ENCODE measurements around the gene ATM.
"Not testable (repeated sequence)": the region's sequence is repeated elsewhere in the genome, so short reads cannot be mapped to it uniquely, and the experiment has no call there.

Gene ATM

GRCh38 chr11:108223348-108224149, 682 bp downstream of the ATM start:
- no peak for DNase-seq

GRCh38 chr11:108224366-108224765, 1.5 kb downstream of the ATM start:
- DNase-seq, result no peak

- no peak for DNase-seq
Measured at GRCh38 chr11:108224911-108225786, 2.3 kb downstream of the ATM start.

- DNase-seq, result no peak
Measured at GRCh38 chr11:108226036-108226435, 3.2 kb downstream of the ATM start.

GRCh38 chr11:108228251-108228650, 5.4 kb downstream of the ATM start:
- DNase-seq, result no peak

- no peak for DNase-seq
Measured at GRCh38 chr11:108233277-108233945, 10.5 kb downstream of the ATM start.

- no peak for DNase-seq
Measured at GRCh38 chr11:108235192-108235591, 12.3 kb downstream of the ATM start.

- no peak for DNase-seq
Measured at GRCh38 chr11:108235633-108236032, 12.8 kb downstream of the ATM start.

- DNase-seq, result no peak
Measured at GRCh38 chr11:108237058-108237481, 14.2 kb downstream of the ATM start.

- DNase-seq, result no peak
Measured at GRCh38 chr11:108239076-108239475, 16.2 kb downstream of the ATM start.

GRCh38 chr11:108241330-108242037, 18.6 kb downstream of the ATM start:
- DNase-seq, result no peak

- no peak for DNase-seq
Measured at GRCh38 chr11:108242422-108242821, 19.6 kb downstream of the ATM start.

GRCh38 chr11:108246308-108246707, 23.4 kb downstream of the ATM start:
- DNase-seq, result no peak

- DNase-seq, result no peak
Measured at GRCh38 chr11:108246885-108247284, 24.0 kb downstream of the ATM start.

- DNase-seq, result no peak
Measured at GRCh38 chr11:108253176-108253575, 30.3 kb downstream of the ATM start.

- DNase-seq, result no peak
Measured at GRCh38 chr11:108269583-108269982, 46.7 kb downstream of the ATM start.

- DNase-seq, result not testable (repeated sequence)
Measured at GRCh38 chr11:108276985-108277616, 54.2 kb downstream of the ATM start.

GRCh38 chr11:108278546-108278945, 55.7 kb downstream of the ATM start:
- no peak for DNase-seq

- DNase-seq, result no peak
Measured at GRCh38 chr11:108278954-108279353, 56.1 kb downstream of the ATM start.

GRCh38 chr11:108286370-108286769, 63.5 kb downstream of the ATM start:
- DNase-seq, result no peak

GRCh38 chr11:108286956-108287355, 64.1 kb downstream of the ATM start:
- DNase-seq, result no peak

GRCh38 chr11:108289066-108289465, 66.2 kb downstream of the ATM start:
- DNase-seq, result not testable (repeated sequence)

Measured in amniotic stem cell (primary cell).